ENCODE measurements around the gene ZNF552.
"Not testable (repeated sequence)": the region's sequence is repeated elsewhere in the genome, so short reads cannot be mapped to it uniquely, and the experiment has no call there.

ZNF552 gene

GRCh38 chr19:57814505-57815246, at the start of gene ZNF552:
Gene ZNF552 (minus strand): TSS chr19:57814913. CDS start chr19:57814743, 170 bp downstream.
- peak; percentile 99 for DNase-seq

GRCh38 chr19:57862351-57862750, 47.6 kb upstream of the ZNF552 start:
- DNase-seq, result not testable (repeated sequence)

GRCh38 chr19:57854117-57854516, 39.4 kb upstream of the ZNF552 start:
- DNase-seq, result not testable (repeated sequence)

DNA sequence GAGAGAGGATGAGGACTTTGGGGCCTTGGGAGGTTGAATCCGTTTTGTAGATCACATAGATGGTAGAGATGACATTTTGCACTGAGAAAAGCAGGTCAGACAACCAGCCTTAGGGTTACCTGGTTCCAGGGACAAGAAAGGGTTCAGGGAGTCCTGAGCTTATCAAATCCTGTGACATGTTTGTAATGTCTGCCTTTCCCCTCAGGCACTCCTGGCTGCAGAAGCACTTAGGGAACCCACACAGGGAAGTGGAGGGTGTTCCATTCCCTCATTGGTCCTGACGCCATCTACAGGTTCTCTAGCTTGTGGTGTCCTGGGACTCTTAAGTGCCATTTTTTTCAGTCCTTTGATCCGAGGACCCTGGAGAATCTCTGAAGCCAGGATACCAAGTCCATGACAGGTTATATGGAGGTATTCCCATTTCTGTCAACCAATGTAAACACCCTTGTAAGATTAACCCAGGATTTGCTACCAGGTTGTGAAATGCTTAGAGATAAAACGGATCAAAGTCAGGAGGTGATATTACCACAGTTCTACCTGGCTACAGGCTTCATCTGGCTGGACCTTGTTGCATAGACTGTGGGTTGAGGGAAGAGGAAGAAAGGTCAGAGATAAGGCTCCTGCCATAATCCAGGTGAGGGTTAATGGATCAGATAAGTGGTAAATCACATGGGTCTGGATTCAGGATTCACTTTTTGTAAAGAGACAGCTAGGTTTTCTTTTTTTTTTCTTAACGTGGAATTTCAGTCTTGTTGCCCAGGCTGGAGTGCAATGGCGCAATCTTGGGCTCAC, 37.3 kb upstream of the ZNF552 start:
- not testable (repeated sequence) for DNase-seq

- peak; percentile 32 for DNase-seq
These were observed 35.9 kb upstream of the ZNF552 start for GRCh38 chr19:57850553-57851017.

DNA sequence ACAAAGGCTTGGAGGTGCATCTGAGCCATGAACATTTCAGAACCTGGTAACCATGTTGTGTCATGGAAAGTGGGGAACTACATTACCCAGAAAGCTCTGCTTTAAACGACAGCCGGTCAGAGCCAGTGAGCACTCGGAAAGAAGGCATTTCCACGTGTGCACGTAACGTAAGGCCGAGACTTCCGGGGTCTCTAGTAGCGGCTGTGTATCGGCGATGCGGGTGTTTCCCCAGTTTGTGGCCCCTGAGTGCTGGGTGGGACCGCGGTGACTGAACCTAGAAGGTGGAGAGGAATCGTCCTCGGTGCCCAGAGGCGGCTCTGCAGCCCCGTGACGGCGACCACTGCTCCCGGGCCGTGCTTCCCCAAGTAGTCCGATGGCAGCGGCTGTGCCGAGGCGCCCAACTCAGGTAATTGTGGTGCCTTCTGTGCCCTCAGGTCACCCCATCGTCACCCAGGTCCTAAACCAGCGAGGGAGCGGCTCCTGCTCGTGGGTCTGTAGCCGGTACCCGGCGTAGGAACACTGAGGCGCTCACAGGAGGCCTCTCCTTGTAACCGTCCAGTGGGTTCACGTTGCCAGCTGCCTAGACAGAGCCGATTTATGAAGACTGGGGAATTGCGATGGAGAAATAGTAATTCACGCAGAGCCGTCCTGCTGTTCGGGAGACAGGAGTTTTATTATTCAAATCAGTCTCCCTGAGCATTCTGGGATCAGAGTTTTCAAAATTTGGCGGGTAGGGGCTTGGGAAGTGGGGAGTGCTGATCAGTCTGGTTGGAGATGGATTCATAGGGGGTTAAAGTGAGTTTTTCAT, 35.2 kb upstream of the ZNF552 start, which contains the start of gene ZNF587:
Gene ZNF587, plus strand, starts transcription at position 194 of the 808 bp plus-strand sequence. Its CDS starts 180 bp downstream, at position 374.
- DNase-seq, result peak; percentile 80

- not testable (repeated sequence) for DNase-seq
These were observed 34.5 kb upstream of the ZNF552 start for GRCh38 chr19:57849162-57849665.

- not testable (repeated sequence) for DNase-seq
These were observed 32.5 kb upstream of the ZNF552 start for GRCh38 chr19:57847164-57847563.

DNA sequence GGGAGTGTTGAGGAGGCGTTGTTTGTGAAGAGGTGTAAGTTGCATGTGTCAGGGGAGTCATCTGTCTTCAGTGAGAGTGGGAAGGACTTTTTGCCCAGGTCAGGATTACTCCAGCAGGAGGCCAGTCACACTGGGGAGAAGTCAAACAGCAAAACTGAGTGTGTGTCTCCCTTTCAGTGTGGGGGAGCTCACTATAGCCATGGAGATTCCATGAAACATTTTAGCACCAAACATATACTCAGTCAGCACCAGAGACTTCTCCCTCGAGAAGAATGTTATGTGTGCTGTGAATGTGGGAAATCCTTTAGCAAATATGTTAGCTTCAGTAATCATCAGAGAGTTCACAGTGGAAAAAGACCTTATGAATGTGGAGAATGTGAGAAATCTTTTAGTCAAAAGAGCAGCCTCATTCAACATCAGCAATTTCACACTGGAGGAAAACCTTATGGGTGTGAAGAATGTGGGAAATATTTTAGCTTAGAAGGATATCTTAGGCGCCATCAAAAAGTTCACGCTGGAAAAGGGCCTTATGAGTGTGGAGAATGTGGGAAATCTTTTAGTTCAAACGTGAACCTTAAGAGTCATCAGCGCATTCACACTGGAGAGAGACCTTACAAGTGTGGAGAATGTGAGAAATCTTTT, 26.5 kb upstream of the ZNF552 start:
- no peak for DNase-seq

- not testable (repeated sequence) for DNase-seq
These were observed 24.0 kb upstream of the ZNF552 start for GRCh38 chr19:57838622-57839191.

DNA sequence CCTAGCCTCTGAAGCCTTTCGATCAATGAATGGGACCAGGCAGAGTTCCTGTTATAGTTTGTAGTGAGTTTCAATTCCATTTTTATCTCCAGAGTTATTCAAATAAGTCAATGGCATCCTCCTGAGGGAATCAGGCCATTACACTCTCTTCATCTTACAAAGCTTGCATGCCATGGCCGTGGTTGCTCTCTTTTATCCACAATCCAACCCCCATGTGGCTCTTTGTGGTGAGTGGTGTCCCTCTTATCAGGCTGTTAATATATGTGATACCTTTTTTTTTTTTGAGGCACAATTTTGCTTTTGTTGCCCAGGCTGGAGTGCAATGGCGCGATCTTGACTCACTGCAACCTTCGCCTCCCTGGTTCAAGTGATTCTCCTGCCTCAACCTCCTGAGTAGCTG, 22.3 kb upstream of the ZNF552 start:
- not testable (repeated sequence) for DNase-seq

DNA sequence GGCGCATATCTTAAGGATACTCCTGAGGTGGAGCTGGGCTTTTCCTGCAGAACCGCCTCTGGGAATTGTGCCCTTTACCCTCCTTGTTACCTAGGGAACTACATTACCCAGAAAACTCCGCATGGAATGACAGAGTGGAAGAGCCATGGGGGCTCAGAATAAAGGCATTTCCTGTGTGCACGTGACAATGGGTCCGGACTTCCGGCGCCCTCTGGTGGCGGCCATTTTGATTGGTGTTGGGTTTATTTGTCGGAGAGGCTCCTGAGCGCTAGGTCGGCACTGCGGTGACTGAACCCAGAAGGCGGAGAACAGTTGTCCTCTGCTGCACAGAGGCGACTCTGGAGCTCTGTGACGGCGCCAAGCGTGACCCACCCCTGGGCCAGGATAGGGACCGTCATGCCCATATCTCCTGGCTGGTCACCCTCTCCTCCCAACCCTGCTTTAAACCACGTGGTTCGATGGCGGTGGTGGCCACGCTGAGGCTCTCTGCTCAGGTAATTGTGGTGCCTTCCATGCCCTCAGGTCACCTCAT, 15.4 kb upstream of the ZNF552 start, which contains the start of gene ZNF587B:
Gene ZNF587B, plus strand, starts transcription at position 229 of the 532 bp plus-strand sequence. Its CDS starts 230 bp downstream, at position 459.
- no peak for DNase-seq

DNA sequence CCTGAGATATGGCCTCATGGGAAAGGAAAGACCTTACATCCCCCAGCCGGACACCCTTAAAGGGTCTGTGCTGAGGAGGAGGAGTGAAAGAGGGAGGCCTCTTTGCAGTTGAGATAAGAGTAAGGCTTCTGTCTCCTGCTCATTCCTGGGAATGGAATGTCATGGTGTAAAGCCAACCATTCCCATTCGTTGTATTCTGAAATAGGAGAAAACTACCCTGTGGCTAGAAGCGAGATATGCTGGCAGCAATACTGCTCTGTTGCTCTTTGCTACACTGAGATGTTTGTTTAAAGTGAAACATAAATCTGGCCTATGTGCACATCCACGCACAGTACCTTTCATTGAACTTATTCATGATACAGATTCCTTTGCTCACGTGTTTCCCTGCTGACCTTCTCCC, 14.6 kb upstream of the ZNF552 start:
- no peak for DNase-seq

DNA sequence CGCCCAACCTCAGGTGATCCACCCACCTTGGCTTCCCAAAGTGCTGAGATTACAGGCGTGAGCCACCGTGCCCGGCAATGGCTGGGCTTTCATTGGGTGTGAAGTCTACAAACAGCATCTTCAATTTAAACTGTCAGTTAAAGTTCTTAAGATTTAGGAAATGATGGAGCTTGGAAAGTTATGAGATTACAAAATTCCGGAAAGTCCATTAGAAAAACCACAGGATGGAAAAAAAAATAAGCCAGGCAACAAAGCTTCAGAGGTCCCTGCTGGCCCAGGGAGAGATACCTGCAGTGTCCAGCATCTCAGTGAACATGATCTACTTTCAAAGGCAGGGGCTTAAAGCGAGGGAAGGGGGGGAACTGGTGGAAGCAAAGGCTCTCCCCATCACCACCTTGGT, 10.8 kb upstream of the ZNF552 start:
- no peak for DNase-seq

GRCh38 chr19:57823608-57824007, 8.9 kb upstream of the ZNF552 start:
- not testable (repeated sequence) for DNase-seq

DNA sequence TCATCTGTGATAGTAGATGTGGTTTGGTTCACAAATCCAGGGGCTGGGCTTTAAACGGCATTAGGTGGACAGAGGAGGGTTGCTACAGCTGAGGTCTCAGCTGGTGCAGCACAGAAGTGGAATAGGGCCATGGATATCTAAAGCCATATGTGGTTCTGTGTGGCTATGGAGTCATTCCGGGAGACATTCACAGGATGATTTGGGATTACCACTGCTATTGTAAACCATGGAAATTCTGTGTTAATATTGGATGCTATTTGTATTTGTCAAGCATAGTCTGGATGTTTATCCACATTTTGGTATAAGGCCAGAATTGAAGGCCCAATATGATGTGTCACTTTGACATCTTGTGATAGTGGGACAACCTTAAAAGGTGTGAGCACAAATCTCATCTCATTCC, 8.4 kb upstream of the ZNF552 start:
- DNase-seq, result not testable (repeated sequence)

GRCh38 chr19:57821501-57821900, 6.8 kb upstream of the ZNF552 start:
- DNase-seq, result not testable (repeated sequence)

GRCh38 chr19:57821095-57821494, 6.4 kb upstream of the ZNF552 start:
- not testable (repeated sequence) for DNase-seq

- no peak for DNase-seq
These were observed 5.9 kb upstream of the ZNF552 start for GRCh38 chr19:57820599-57820998.

- DNase-seq, result peak; percentile 97
These were observed 4.9 kb upstream of the ZNF552 start for GRCh38 chr19:57819475-57820148.

- no peak for DNase-seq
These were observed 3.7 kb upstream of the ZNF552 start for GRCh38 chr19:57818378-57818777.

All from NCI-H2227 treated with DMSO at 0.1 percent for 48 hours (cell line).